ENCODE measurements around the gene CD38.

GRCh38 chr4:15832523-15833451 is 54.7 kb downstream of the CD38 start:
- TF ChIP-seq CTCF (IDR thresholded peaks at IDR 0.05), result no peak
- no peak for TF ChIP-seq POLR2A (IDR thresholded peaks at IDR 0.05)
- no peak for TF ChIP-seq EP300 (IDR thresholded peaks at IDR 0.05)
- TF ChIP-seq POLR2AphosphoS5 (IDR thresholded peaks at IDR 0.05), result no peak

All from suprapubic skin (tissue), 4 donors.